IMR-90 (cell line): Measurements from ENCODE around the gene NOL12. TPM values are rescaled to one million over a fixed set of nuclear protein-coding genes. Genes with fewer than 3 reads are reported as not detected.

Experiments
- ATAC-seq: fragments of 200-7000 bp; cut with Tn5 transposase; 2 replicates; pipeline ENCODE4 v1.9.1; 2020; ENCODE audit warnings: low read depth, mild to moderate bottlenecking, moderate library complexity
- BruUV-seq: library from RNA; stranded (reverse); fragments of 400-500 nt; replicated peaks from 2 replicates; lab custom pipeline; 2021; lab: Mats Ljungman, UMichigan
- CTCF ChIA-PET: fragments of 300-600 bp; formaldehyde crosslinking; extraction: SDS; loops from one replicate; lab custom pipeline; 2021; ENCODE audit warnings: antibody characterized with exemption; lab: Yijun Ruan, JAX
- POLR2A ChIA-PET: fragments of 300-600 bp; sonication (Branson Sonifier 250); formaldehyde crosslinking; loops from one replicate; lab custom pipeline; 2022; ENCODE audit warnings: antibody characterized with exemption; ENCODE audit not compliant: unreplicated experiment; lab: Charles Lee
- DNase-seq: peaks from one replicate; pipeline ENCODE4 v3.0.0; 2013
- H2AFZ ChIP-seq: replicated peaks from 2 replicates; pipeline ENCODE3; 2013; ENCODE audit warnings: low read length, mild to moderate bottlenecking; ENCODE audit not compliant: poor library complexity
- H2AK5ac ChIP-seq: 2 replicates; pipeline ENCODE4 v1.6.1; 2013; ENCODE audit warnings: low read depth, low read length, inconsistent platforms
- H2AK9ac ChIP-seq: replicated peaks from 2 replicates; pipeline ENCODE3; 2013; ENCODE audit warnings: mild to moderate bottlenecking, low read depth, low read length, moderate library complexity; ENCODE audit not compliant: poor library complexity
- H2BK120ac ChIP-seq: 2 replicates; pipeline ENCODE4 v1.6.1; 2013; ENCODE audit warnings: low read depth, low read length, inconsistent platforms
- H2BK15ac ChIP-seq: 3 replicates; pipeline ENCODE4 v1.6.1; 2013; ENCODE audit warnings: low read depth, low read length, inconsistent platforms
- H2BK20ac ChIP-seq: 2 replicates; pipeline ENCODE4 v1.6.1; 2013; ENCODE audit warnings: low read depth, mild to moderate bottlenecking, inconsistent platforms, low read length, moderate library complexity
- H2BK5ac ChIP-seq: 2 replicates; pipeline ENCODE4 v1.6.1; 2013; ENCODE audit warnings: mild to moderate bottlenecking, low read depth, low read length, inconsistent platforms; ENCODE audit not compliant: poor library complexity, severe bottlenecking
- H3K14ac ChIP-seq: replicated peaks from 2 replicates; pipeline ENCODE4 v1.6.1; 2013; ENCODE audit warnings: low read depth, low read length, inconsistent platforms
- H3K18ac ChIP-seq: 2 replicates; pipeline ENCODE4 v1.6.1; 2013; ENCODE audit warnings: low read depth, low read length, control low read depth
- H3K23ac ChIP-seq: 2 replicates; pipeline ENCODE4 v1.6.1; 2013; ENCODE audit warnings: low read depth, low read length, inconsistent platforms
- H3K27ac ChIP-seq: 2 replicates; pipeline ENCODE4 v1.5.1; 2013; ENCODE audit warnings: mild to moderate bottlenecking, control low read depth, low read length; ENCODE audit not compliant: insufficient read depth
- H3K27me3 ChIP-seq: 2 replicates; pipeline ENCODE4 v1.6.1; 2013; ENCODE audit warnings: low read length; ENCODE audit not compliant: control insufficient read depth, insufficient read depth
- H3K36me3 ChIP-seq: 2 replicates; pipeline ENCODE4 v1.6.1; 2013; ENCODE audit warnings: low read length, mixed read lengths; ENCODE audit not compliant: control insufficient read depth, insufficient read depth
- H3K4ac ChIP-seq: 2 replicates; pipeline ENCODE4 v1.6.1; 2013; ENCODE audit warnings: low read depth, low read length, inconsistent platforms
- H3K4me1 ChIP-seq: 2 replicates; pipeline ENCODE4 v1.6.1; 2013; ENCODE audit warnings: low read length, mixed read lengths; ENCODE audit not compliant: control insufficient read depth, insufficient read depth
- H3K4me2 ChIP-seq: 2 replicates; pipeline ENCODE4 v1.6.1; 2013; ENCODE audit warnings: low read depth, mild to moderate bottlenecking, control low read depth, low read length, moderate library complexity
- H3K4me3 ChIP-seq: 2 replicates; pipeline ENCODE4 v1.5.1; 2013; ENCODE audit warnings: low read depth, mild to moderate bottlenecking, control low read depth, low read length, moderate library complexity; ENCODE audit not compliant: insufficient read depth
- H3K56ac ChIP-seq: 2 replicates; pipeline ENCODE4 v1.6.1; 2013; ENCODE audit warnings: low read length, inconsistent platforms; ENCODE audit not compliant: insufficient read depth; ENCODE audit errors: extremely low read depth
- H3K79me1 ChIP-seq, 2 experiments: 2 replicates each; pipeline ENCODE4 v1.6.1; 2013; ENCODE audit warnings: low read length in 2 of 2, inconsistent platforms in 1 of 2, low read depth in 1 of 2
- H3K9ac ChIP-seq: 2 replicates; pipeline ENCODE4 v1.6.1; 2013; ENCODE audit warnings: low read depth, low read length, control low read depth
- H3K9me1 ChIP-seq: 2 replicates; pipeline ENCODE4 v1.6.1; 2013; ENCODE audit warnings: low read length, inconsistent platforms; ENCODE audit not compliant: insufficient read depth
- H3K9me3 ChIP-seq: 2 replicates; pipeline ENCODE4 v1.6.1; 2013; ENCODE audit warnings: low read length; ENCODE audit not compliant: control insufficient read depth, insufficient read depth
- H4K20me1 ChIP-seq: 2 replicates; pipeline ENCODE4 v1.6.1; 2013; ENCODE audit warnings: low read length, inconsistent platforms; ENCODE audit not compliant: insufficient read depth
- H4K5ac ChIP-seq: 2 replicates; pipeline ENCODE4 v1.6.1; 2013; ENCODE audit warnings: mild to moderate bottlenecking, low read depth, low read length, control low read depth
- H4K8ac ChIP-seq, 2 experiments: 2 replicates each; pipeline ENCODE4 v1.6.1; 2013; ENCODE audit warnings: low read depth in 2 of 2, low read length in 2 of 2, control low read depth in 1 of 2, inconsistent platforms in 1 of 2
- H4K91ac ChIP-seq: 2 replicates; pipeline ENCODE4 v1.6.1; 2013; ENCODE audit warnings: low read depth, low read length, inconsistent platforms; ENCODE audit not compliant: insufficient read depth
- BHLHE40 ChIP-seq: fragments of 150-350 bp; IDR thresholded peaks from 2 replicates; pipeline ENCODE4 v1.6.1; 2016; ENCODE audit warnings: mild to moderate bottlenecking, low read depth, low read length
- CEBPB ChIP-seq: IDR thresholded peaks from 2 replicates; pipeline ENCODE4 v1.6.1; 2012; ENCODE audit warnings: low read depth, low read length, improper control_type of control experiment
- CHD1 ChIP-seq: IDR thresholded peaks from 2 replicates; pipeline ENCODE4 v1.6.1; 2012; ENCODE audit warnings: low read depth, low read length, improper control_type of control experiment
- FOS ChIP-seq: fragments of 150-350 bp; IDR thresholded peaks from 2 replicates; pipeline ENCODE4 v1.6.1; 2016; ENCODE audit warnings: low read depth, low read length
- MAZ ChIP-seq: IDR thresholded peaks from 2 replicates; pipeline ENCODE4 v1.6.1; 2012; ENCODE audit warnings: low read depth, mild to moderate bottlenecking, low read length, improper control_type of control experiment, moderate library complexity, borderline replicate concordance
- MXI1 ChIP-seq: IDR thresholded peaks from 2 replicates; pipeline ENCODE4 v1.6.1; 2012; ENCODE audit warnings: low read depth, mild to moderate bottlenecking, low read length, moderate library complexity, borderline replicate concordance
- NFE2L2 ChIP-seq: fragments of 150-350 bp; IDR thresholded peaks from 2 replicates; pipeline ENCODE4 v1.6.1; 2016; ENCODE audit warnings: low read depth, mild to moderate bottlenecking, low read length
- POLR2A ChIP-seq: IDR thresholded peaks from 2 replicates; pipeline ENCODE4 v1.6.1; 2012; ENCODE audit warnings: mild to moderate bottlenecking, low read depth, low read length
- RAD21 ChIP-seq: IDR thresholded peaks from 2 replicates; pipeline ENCODE4 v1.6.1; 2012; ENCODE audit warnings: low read length, improper control_type of control experiment
- RCOR1 ChIP-seq: IDR thresholded peaks from 2 replicates; pipeline ENCODE4 v1.6.1; 2012; ENCODE audit warnings: mild to moderate bottlenecking, low read length, improper control_type of control experiment; ENCODE audit not compliant: insufficient replicate concordance
- RFX5 ChIP-seq: IDR thresholded peaks from 2 replicates; pipeline ENCODE4 v1.8.0; 2012; ENCODE audit warnings: low read depth, mild to moderate bottlenecking, low read length, moderate library complexity
- WGBS, 2 experiments: methylation state at CpG; one replicate each; pipeline versions ENCODE4 v1.1.5 to v1.1.7; 2013; ENCODE audit warnings: missing lambda C conversion rate in 2 of 2; ENCODE audit not compliant: insufficient read length in 1 of 2; ENCODE audit errors: extremely low coverage in 2 of 2; 5-methylcytosine and 5-hydroxymethylcytosine counted together
- dilution Hi-C: fragments of 300-500 bp; cut with HindIII; formaldehyde crosslinking; loops from one replicate; pipeline ENCODE4 v1.14.3; 2018; ENCODE audit warnings: low sequenced_read_pairs; ENCODE audit not compliant: unreplicated experiment
- in situ Hi-C: fragments of 300-500 bp; cut with MboI; formaldehyde crosslinking; loops from 3 replicates; pipeline ENCODE4 v1.14.3; 2019; ENCODE audit warnings: low sequenced_read_pairs, inconsistent platforms, mixed read lengths
- intact Hi-C: fragments of 100-400 bp; cut with micrococcal nuclease; formaldehyde crosslinking; loops from 2 replicates; pipeline ENCODE4 v1.10.0; 2022
- polyA plus RNA-seq, 3 experiments: library from polyadenylated mRNA; depleted of rRNA; stranded (reverse); fragments of >200 nt; gene quantifications; 2 replicates each; pipeline ENCODE4 v1.2.3, GENCODE V29; 2012; ENCODE audit warnings: low replicate concordance in 1 of 3
- total RNA-seq: library from RNA; depleted of rRNA; stranded (reverse); fragments of >200 nt; gene quantifications from 2 replicates; pipeline ENCODE4 v1.2.3, GENCODE V29; 2012
- TF ChIP-seq, protein P1 (sequence below): fragments of 150-350 bp; IDR thresholded peaks from 2 replicates; pipeline ENCODE4 v1.6.1; 2017; ENCODE audit warnings: mild to moderate bottlenecking, antibody characterized with exemption, low read length, low read depth
- TF ChIP-seq, protein P2 (sequence below): conservative IDR thresholded peaks from 2 replicates; pipeline ENCODE4 v1.5.1; 2012; ENCODE audit warnings: mild to moderate bottlenecking, low read depth, low read length, improper control_type of control experiment

Gene NOL12
- total and polyA plus RNA-seq, 2 of the 4 experiments (the other 2 are of a cell fraction), result 16.0 to 25.6 TPM

DNA sequence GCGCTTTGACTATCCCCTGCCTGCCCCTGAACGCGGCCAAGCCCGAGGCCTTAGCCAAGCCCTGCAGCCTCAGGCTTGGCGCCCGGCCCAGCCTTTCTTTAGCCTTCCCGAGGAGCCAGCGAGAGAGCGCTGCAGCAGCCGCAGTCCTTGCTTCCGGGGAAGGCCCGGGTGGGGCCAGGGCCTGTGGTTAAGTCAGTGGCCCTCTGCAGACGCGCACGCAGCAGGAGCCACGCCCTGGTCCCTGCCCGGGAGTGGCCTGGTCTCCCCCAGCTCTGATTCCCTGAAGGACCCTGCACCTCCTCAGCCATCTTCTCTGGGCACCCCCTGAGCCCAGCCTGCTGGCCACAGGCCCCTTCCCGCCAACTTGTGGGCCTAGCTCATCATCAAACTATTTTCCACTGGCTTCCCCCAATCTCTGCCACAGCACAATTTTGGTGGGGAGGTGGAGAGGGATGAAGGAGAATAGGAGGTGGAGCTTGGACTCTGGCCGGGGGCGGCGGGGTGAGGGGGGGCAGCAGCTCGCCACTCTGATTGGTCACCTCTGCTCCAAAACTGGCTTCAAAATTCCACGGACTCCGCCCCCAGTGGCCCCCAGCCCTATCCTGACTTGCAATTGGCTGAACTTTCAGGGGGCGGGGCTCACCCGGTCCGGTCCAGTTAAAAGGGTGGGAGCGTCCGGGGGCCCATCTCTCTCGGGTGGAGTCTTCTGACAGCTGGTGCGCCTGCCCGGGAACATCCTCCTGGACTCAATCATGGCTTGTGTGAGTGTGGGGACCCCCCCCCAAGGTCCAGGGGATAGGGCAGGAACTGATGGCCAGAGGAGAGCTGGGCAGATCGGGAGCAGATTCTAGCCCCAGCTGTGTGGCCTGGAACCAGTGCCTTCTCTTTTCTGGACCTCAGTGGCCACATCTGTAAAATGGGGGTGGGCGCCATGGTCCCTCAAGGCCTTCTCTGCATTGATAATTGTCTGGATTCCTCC, 10.9 kb upstream of the NOL12 start, which contains the start of gene LGALS1:
TSS of gene LGALS1 (plus strand) at position 686 of the 979 bp plus-strand sequence. CDS start at position 753, 67 bp downstream.
- Histone ChIP-seq H2BK20ac (peak within 1 kb of the TSS; percentile 53), H2AFZ (peak within 1 kb of the TSS; percentile 92), H3K4ac (peak within 1 kb of the TSS; percentile 99), H3K79me1 (peaks cover 12 to 71% of the 10 kb centered on the region in 2 experiments; a peak in 3 of 4 replicates), H2BK5ac (peak within 1 kb of the TSS; percentile 98), H4K91ac (peak within 1 kb of the TSS; percentile 98), H3K56ac (peak within 1 kb of the TSS; percentile 100), H4K20me1 (peaks cover 52% of the 10 kb centered on the region), H3K14ac (peak within 1 kb of the TSS; percentile 100), H3K23ac (peak within 1 kb of the TSS; percentile 100), H3K27me3 (no peaks in the 10 kb centered on the region), H2AK5ac (peak within 1 kb of the TSS; percentile 99), H3K4me2 (peak within 1 kb of the TSS; percentile 89), H2BK15ac (peak within 1 kb of the TSS; percentile 84; the same call in 2 of the 3 replicates), H3K9ac (peak within 1 kb of the TSS; percentile 97), H3K9me3 (no peaks in the 10 kb centered on the region), H4K8ac (peak within 1 kb of the TSS; percentile 89 to 93), H3K4me3 (peak within 1 kb of the TSS; percentile 92), H3K27ac (peak within 1 kb of the TSS; percentile 98), H4K5ac (peak within 1 kb of the TSS; percentile 93), H3K4me1 (peaks cover 14% of the 10 kb centered on the region), H3K9me1 (no peaks in the 10 kb centered on the region; the same call in 1 of the 2 replicates), H3K18ac (peak within 1 kb of the TSS; percentile 87), H2AK9ac (peak within 1 kb of the TSS; percentile 100), H2BK120ac (peak within 1 kb of the TSS; percentile 91), H3K36me3 (peaks cover 28% of the 10 kb centered on the region)
- intact Hi-C loops, result loop anchor here (1.0 to 5.0 kb wide), 2 partner anchors 32 to 128 kb away; no protein-coding TSS in a partner anchor
- peak; percentile 69 for ATAC-seq
- ChIA-PET POLR2A (interaction anchor here (0.6 to 2.8 kb wide), 10 partner anchors 8 to 67 kb away, joined by 3 to 23 read pairs (median 4); partner anchors contain the start of genes GGA1 and PDXP), CTCF (interaction anchor here (1.2 kb wide), 1 partner anchor 17 kb away, joined by 4 read pairs; no protein-coding TSS in a partner anchor)
- no TSS peak for BruUV-seq
- dilution Hi-C loops, result no loop called here
- in situ Hi-C loops, result no loop called here
- WGBS, 2 experiments, result 4% methylated on average over 4 of the region's 34 CpGs; no CpG with 5 or more reads in 1 of the 2 experiments
- DNase-seq, result peak; percentile 97
- TF ChIP-seq BHLHE40, result no peak
- TF ChIP-seq MXI1, result peak; percentile 28; the same call in 1 of the 2 replicates
- TF ChIP-seq, protein P1, sequence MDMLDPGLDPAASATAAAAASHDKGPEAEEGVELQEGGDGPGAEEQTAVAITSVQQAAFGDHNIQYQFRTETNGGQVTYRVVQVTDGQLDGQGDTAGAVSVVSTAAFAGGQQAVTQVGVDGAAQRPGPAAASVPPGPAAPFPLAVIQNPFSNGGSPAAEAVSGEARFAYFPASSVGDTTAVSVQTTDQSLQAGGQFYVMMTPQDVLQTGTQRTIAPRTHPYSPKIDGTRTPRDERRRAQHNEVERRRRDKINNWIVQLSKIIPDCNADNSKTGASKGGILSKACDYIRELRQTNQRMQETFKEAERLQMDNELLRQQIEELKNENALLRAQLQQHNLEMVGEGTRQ, result no peak
- TF ChIP-seq RCOR1, result peak; percentile 53
- 0 out of 2 replicates have a peak, but pooled peaks have one; percentile 21 for TF ChIP-seq RAD21
- TF ChIP-seq, protein P2, sequence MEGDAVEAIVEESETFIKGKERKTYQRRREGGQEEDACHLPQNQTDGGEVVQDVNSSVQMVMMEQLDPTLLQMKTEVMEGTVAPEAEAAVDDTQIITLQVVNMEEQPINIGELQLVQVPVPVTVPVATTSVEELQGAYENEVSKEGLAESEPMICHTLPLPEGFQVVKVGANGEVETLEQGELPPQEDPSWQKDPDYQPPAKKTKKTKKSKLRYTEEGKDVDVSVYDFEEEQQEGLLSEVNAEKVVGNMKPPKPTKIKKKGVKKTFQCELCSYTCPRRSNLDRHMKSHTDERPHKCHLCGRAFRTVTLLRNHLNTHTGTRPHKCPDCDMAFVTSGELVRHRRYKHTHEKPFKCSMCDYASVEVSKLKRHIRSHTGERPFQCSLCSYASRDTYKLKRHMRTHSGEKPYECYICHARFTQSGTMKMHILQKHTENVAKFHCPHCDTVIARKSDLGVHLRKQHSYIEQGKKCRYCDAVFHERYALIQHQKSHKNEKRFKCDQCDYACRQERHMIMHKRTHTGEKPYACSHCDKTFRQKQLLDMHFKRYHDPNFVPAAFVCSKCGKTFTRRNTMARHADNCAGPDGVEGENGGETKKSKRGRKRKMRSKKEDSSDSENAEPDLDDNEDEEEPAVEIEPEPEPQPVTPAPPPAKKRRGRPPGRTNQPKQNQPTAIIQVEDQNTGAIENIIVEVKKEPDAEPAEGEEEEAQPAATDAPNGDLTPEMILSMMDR, result no peak
- peak; percentile 97 for TF ChIP-seq MAZ
- peak; percentile 99 for TF ChIP-seq POLR2A
- no peak for TF ChIP-seq CHD1
- no peak for TF ChIP-seq CEBPB
- peak; percentile 18; the same call in 1 of the 2 replicates for TF ChIP-seq FOS
- TF ChIP-seq RFX5, result no peak
- TF ChIP-seq NFE2L2, result no peak
